Hepatocyte (in vitro differentiated cells): ENCODE measurements around the gene EEF1AKMT3. TPM values are rescaled to one million over a fixed set of nuclear protein-coding genes. Genes with fewer than 3 reads are reported as not detected.

Experiments used
- DNase-seq: peaks from one replicate; pipeline ENCODE4 v3.0.0-alpha.2; 2016; ENCODE audit warnings: low spot score
- H2AFZ ChIP-seq: fragments of 200-600 bp; sonication (generic); 2 replicates; pipeline ENCODE4 v1.6.0; 2016; ENCODE audit warnings: antibody characterized with exemption, mild to moderate bottlenecking
- H3K27ac ChIP-seq: fragments of 200-600 bp; sonication (generic); 2 replicates; pipeline ENCODE4 v1.5.1; 2016; ENCODE audit warnings: mild to moderate bottlenecking
- H3K27me3 ChIP-seq: fragments of 200-600 bp; sonication (generic); 2 replicates; pipeline ENCODE4 v1.6.1; 2016
- H3K36me3 ChIP-seq: fragments of 200-600 bp; sonication (generic); replicated peaks from 2 replicates; pipeline ENCODE4 v1.5.1; 2016; ENCODE audit warnings: low read depth; ENCODE audit not compliant: insufficient read depth
- H3K4me1 ChIP-seq: fragments of 200-600 bp; sonication (generic); 2 replicates; pipeline ENCODE4 v1.5.1; 2016; ENCODE audit warnings: mild to moderate bottlenecking, moderate library complexity; ENCODE audit not compliant: insufficient read depth
- H3K4me2 ChIP-seq: fragments of 200-600 bp; sonication (generic); 2 replicates; pipeline ENCODE4 v1.6.0; 2016
- H3K4me3 ChIP-seq: fragments of 200-600 bp; sonication (generic); 2 replicates; pipeline ENCODE4 v1.5.1; 2016; ENCODE audit warnings: mild to moderate bottlenecking
- H3K79me2 ChIP-seq: fragments of 200-600 bp; sonication (generic); 2 replicates; pipeline ENCODE4 v1.6.0; 2017; ENCODE audit warnings: mild to moderate bottlenecking
- H3K9me2 ChIP-seq: fragments of 200-600 bp; sonication (generic); replicated peaks from 2 replicates; pipeline ENCODE4 v1.6.0; 2017; ENCODE audit warnings: mild to moderate bottlenecking; ENCODE audit not compliant: insufficient read depth
- H3K9me3 ChIP-seq: fragments of 200-600 bp; sonication (generic); 2 replicates; pipeline ENCODE4 v1.5.1; 2016; ENCODE audit warnings: low read depth, mild to moderate bottlenecking
- H4K20me1 ChIP-seq: fragments of 200-600 bp; sonication (generic); 2 replicates; pipeline ENCODE4 v1.6.0; 2016; ENCODE audit warnings: mild to moderate bottlenecking; ENCODE audit not compliant: insufficient read depth, poor library complexity, severe bottlenecking
- CTCF ChIP-seq: fragments of 200-600 bp; sonication (generic); IDR thresholded peaks from 2 replicates; pipeline ENCODE4 v1.5.1; 2016; ENCODE audit warnings: antibody characterized with exemption, mild to moderate bottlenecking; ENCODE audit not compliant: poor library complexity
- EZH2 ChIP-seq: fragments of 200-600 bp; sonication (generic); IDR thresholded peaks from 2 replicates; pipeline ENCODE4 v1.6.1; 2016; ENCODE audit warnings: antibody characterized with exemption, mild to moderate bottlenecking, borderline replicate concordance
- EZH2phosphoT487 ChIP-seq: fragments of 200-600 bp; sonication (generic); IDR thresholded peaks from one replicate; pipeline ENCODE4 v1.6.1; 2018; ENCODE audit warnings: antibody characterized with exemption, mild to moderate bottlenecking, low read depth, moderate library complexity; ENCODE audit not compliant: unreplicated experiment, severe bottlenecking
- WGBS: methylation state at CpG from one replicate; pipeline ENCODE4 v1.1.6; 2016; ENCODE audit warnings: low lambda C conversion rate; ENCODE audit errors: missing lambda C conversion rate; 5-methylcytosine and 5-hydroxymethylcytosine counted together
- polyA plus RNA-seq: library from polyadenylated mRNA; unstranded; fragments of >200 nt; fragmentation: Nextera tagmentation; extraction: Ambion mirVana; gene quantifications from 2 replicates; pipeline ENCODE4 v1.2.1, GENCODE V29; 2016
- total RNA-seq: library from RNA; depleted of rRNA; stranded (reverse); fragments of >200 nt; gene quantifications from 2 replicates; pipeline ENCODE4 v1.2.3, GENCODE V29; 2014

Gene EEF1AKMT3
- total and polyA plus RNA-seq, 2 experiments from 2014 or later = 4.5 to 7.6 TPM

DNA sequence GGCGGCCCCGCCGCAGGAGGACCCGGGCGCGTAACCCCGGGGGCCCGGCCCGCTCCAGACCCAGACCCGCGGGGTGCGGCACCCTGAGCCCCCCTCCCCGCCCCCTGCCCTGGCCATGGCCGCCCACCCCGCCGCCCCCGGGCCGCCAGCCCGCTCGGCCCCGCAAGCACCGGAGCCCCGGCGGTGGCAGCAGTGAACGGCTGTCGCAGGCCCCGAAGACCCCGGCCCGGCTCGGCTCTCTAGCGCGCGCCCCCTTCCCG, 17.3 kb upstream of the EEF1AKMT3 start:
- Histone ChIP-seq H2AFZ (no peak overlapping the region), H4K20me1 (peaks cover 7% of the 10 kb centered on the region), H3K9me3 (no peaks in the 10 kb centered on the region), H3K9me2 (no peaks in the 10 kb centered on the region), H3K4me1 (peaks cover 22% of the 10 kb centered on the region), H3K79me2 (peaks cover 26% of the 10 kb centered on the region), H3K4me3 (peak overlapping the region; percentile 56), H3K27ac (peak overlapping the region; percentile 79), H3K36me3 (no peaks in the 10 kb centered on the region), H3K27me3 (no peaks in the 10 kb centered on the region), H3K4me2 (peak overlapping the region; percentile 85)
- no peak for DNase-seq
- WGBS = no CpG with 5 or more reads among the region's 34 CpGs
- no peak for TF ChIP-seq CTCF
- no peak for TF ChIP-seq EZH2phosphoT487
- TF ChIP-seq EZH2 = no peak

GRCh38 chr12:57755454-57756372, 16.7 kb upstream of the EEF1AKMT3 start:
- Histone ChIP-seq H3K27ac (peak overlapping the region; percentile 79), H3K4me3 (peak overlapping the region; percentile 56), H4K20me1 (peaks cover 9% of the 10 kb centered on the region), H3K4me2 (peak overlapping the region; percentile 85), H3K79me2 (peaks cover 20% of the 10 kb centered on the region), H3K27me3 (no peaks in the 10 kb centered on the region), H2AFZ (peak overlapping the region; percentile 30), H3K4me1 (peaks cover 18% of the 10 kb centered on the region), H3K36me3 (no peaks in the 10 kb centered on the region), H3K9me2 (no peaks in the 10 kb centered on the region), H3K9me3 (no peaks in the 10 kb centered on the region)
- TF ChIP-seq EZH2phosphoT487 = no peak
- no peak for TF ChIP-seq EZH2
- no peak for TF ChIP-seq CTCF
- DNase-seq = peak; percentile 71
- under 1% methylated on average over 39 of the region's 76 CpGs for WGBS

DNA sequence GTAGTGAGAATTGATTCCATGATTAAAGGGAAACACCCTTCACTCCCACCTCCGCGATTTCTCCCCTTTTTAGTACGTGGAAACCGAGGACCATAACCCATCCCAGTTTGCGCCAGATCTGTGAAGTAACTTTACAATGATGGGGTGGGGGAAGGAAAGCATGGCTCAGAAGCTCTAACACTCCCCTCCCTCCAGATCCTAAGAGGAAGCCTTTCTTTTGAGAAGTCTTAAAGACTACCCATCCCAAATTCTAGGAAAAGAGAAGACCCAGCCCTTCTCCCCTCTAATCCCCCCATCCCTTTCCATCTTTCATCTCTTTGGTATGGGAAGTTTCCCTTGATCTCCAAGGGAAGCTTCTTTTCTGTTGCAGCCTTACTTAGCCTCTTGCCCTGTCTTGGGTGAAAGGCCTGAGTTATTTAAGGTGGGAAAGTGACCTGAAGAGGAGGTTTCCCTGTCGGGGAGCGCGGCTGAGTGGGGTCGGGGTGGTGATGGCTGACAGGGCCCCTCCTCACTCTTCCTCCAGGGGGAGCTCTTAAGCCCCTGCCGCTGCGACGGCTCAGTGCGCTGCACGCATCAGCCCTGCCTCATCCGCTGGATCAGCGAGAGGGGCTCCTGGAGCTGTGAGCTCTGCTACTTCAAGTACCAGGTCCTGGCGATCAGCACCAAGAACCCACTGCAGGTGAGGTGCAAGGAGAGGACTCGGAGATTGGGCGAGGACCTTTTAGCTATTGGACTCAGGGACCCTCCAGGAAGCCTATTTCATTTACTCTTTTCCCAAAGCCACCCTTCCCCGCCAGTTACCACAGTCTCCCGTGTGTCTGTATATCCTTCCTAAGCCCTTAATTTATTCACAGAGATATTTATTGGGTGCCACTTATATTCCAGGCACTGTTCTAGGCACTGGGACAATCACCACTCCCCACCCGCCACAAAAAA, 15.7 kb upstream of the EEF1AKMT3 start:
- Histone ChIP-seq H3K4me1 (peaks cover 14% of the 10 kb centered on the region), H3K27me3 (no peaks in the 10 kb centered on the region), H3K4me3 (peak overlapping the region; percentile 40), H4K20me1 (peaks cover 9% of the 10 kb centered on the region), H2AFZ (no peak overlapping the region), H3K9me3 (no peaks in the 10 kb centered on the region), H3K9me2 (no peaks in the 10 kb centered on the region), H3K36me3 (no peaks in the 10 kb centered on the region), H3K27ac (peak overlapping the region; percentile 79), H3K79me2 (peaks cover 10% of the 10 kb centered on the region), H3K4me2 (peak overlapping the region; percentile 85)
- DNase-seq = peak; percentile 75
- WGBS = 26% methylated on average over 20 of the region's 22 CpGs
- peak; percentile 61 for TF ChIP-seq CTCF
- no peak for TF ChIP-seq EZH2phosphoT487
